Measurements from ENCODE around the gene NDUFA11. TPM values are rescaled to one million over a fixed set of nuclear protein-coding genes. Genes with fewer than 3 reads are reported as not detected.

Gene NDUFA11
- total and polyA plus RNA-seq, 2 of the 13 experiments (the other 11 are each of a cell fraction or from before 2014, with no cell fraction given), result 286 to 378 TPM

DNA sequence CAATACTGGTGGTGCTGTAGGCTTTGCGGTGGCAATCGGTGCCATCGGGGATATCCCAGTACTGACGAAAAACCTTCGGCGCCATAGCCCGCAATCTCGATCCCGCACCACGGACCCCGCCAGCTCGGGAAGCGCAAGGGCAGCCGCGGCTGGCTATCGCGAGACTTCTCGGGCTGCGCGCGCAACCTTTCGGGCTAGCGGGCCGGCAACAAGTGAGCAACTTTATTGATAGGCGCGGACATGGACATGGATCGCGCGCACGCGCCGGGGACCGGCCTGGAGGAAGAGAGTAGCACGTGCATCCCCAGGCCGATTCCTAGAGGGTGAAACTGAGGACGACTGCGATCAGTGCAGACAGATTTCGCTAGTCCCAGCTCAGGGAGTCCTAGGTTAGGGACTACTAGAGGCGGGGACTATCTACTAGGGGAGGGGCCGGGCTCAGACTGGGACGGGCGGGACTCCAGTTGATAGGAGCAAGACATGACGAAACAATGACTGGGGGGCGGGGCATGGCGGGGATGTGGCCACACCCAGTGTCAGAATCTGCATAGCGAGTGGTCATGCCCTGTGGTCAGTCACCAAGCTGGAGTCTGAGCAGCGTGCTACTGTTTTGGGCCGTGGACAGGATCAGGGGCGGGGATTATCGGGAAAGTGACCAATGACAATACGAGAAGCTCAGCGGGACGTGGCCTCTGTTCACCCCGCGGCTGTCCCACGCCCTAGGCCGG lies at the start of gene NDUFA11 (continued):
- TF ChIP-seq SNAPC4 (CRISPR knock-in tag; IDR thresholded peaks at IDR 0.05) (peak; percentile 90), SMAD9 (CRISPR knock-in tag; IDR thresholded peaks at IDR 0.05) (no peak), ZNF800 (CRISPR knock-in tag; IDR thresholded peaks at IDR 0.05) (no peak), ZNF574 (CRISPR knock-in tag; IDR thresholded peaks at IDR 0.05) (peak; percentile 92), ZNF547 (CRISPR knock-in tag; IDR thresholded peaks at IDR 0.05) (peak; percentile 85), HES4 (CRISPR knock-in tag; IDR thresholded peaks at IDR 0.05; ENCODE audit: borderline replicate concordance) (peak; percentile 63; the same call in 1 of the 2 replicates), CAMTA2 (CRISPR knock-in tag; IDR thresholded peaks at IDR 0.05; ENCODE audit: borderline replicate concordance) (no peak; the same call in 1 of the 2 replicates), HMGXB3 (CRISPR knock-in tag; IDR thresholded peaks at IDR 0.05; ENCODE audit: borderline replicate concordance) (no peak), ZNF670 (CRISPR knock-in tag; IDR thresholded peaks at IDR 0.05; ENCODE audit: borderline replicate concordance) (peak; percentile 95), KAT8 (CRISPR knock-in tag; IDR thresholded peaks at IDR 0.05) (peak; percentile 96), MTF1 (CRISPR knock-in tag; IDR thresholded peaks at IDR 0.05) (no peak)
